Frontal cortex (tissue), 4 donors: ENCODE data around the gene CNDP2. TPM values are rescaled to one million over a fixed set of nuclear protein-coding genes. Genes with fewer than 3 reads are reported as not detected.
A peak's percentile ranks its signal among the peaks of the same experiment; 100 is the strongest.

Experiments used
- DNase-seq, 2 donors: peaks; one replicate each; pipeline ENCODE4 v3.0.0; 2012; ENCODE audit warnings: low spot score in 2 of 2
- FAIRE-seq: peaks from 2 replicates; lab custom pipeline; 2012; peaks lifted over from hg19 to GRCh38; lab: Jason Lieb, UNC
- total RNA-seq: library from RNA; depleted of rRNA; stranded (reverse); fragments of >200 nt; gene quantifications from one replicate; pipeline ENCODE4 v1.2.3, GENCODE V29; 2014
- donor health status: control.
- donor health status: control.
- donor health status: control.

Gene CNDP2
- total RNA-seq, 1 donor from 2014 or later, result 32.6 TPM

DNA sequence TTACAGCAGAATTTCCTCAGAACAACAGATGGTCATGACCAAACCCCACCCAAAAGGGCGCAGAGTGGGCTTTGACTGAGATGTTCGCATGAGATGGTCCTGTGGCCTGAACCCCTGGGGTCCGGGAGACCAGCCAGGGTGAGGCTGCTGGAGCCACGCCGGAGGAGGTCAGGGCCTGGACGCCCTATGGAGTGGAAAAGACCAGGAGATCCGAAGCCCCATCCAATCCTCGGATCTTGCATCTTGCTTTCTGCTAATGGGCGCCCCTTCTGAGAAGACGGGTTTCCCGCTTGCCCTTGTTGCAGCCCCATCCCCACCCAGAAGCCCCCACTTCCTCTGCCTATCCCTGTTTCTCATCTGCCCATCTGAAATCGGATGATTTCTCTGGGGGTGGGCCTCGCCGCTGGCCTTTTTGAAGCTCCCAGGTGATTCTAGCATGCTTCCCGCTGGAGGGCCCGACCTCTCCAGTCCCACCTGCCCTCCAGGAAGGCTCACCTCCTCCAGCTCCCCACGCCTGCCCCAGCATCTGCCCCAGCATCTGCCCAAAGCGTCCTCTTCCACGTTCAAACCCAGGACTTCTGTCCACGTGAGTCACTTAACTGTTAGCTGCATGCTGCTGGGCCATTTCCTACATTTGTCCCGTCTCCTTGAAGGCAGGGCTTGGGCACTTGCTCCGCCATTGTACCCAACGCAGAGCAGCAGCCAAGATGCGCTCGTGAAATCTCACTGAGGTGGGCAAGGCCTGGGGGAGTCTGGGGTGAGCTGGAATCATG is 33.8 kb downstream of the CNDP2 start:
- no peak for FAIRE-seq
- DNase-seq, result no peak

DNA sequence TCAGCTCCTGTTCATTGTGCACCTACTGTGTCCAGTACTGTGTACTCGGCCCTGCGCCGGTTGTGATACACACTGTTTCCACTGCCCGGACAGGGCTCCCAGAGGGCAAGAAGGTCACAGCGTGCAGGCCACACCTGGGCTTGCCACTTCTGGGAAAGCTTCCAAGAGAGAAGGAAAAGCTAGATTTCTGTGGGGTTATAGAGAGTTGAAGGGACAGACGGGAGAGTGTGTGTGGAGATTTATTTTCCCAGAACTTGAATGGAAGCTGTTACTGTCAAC is 34.4 kb downstream of the CNDP2 start:
- no peak for DNase-seq
- FAIRE-seq, result no peak

DNA sequence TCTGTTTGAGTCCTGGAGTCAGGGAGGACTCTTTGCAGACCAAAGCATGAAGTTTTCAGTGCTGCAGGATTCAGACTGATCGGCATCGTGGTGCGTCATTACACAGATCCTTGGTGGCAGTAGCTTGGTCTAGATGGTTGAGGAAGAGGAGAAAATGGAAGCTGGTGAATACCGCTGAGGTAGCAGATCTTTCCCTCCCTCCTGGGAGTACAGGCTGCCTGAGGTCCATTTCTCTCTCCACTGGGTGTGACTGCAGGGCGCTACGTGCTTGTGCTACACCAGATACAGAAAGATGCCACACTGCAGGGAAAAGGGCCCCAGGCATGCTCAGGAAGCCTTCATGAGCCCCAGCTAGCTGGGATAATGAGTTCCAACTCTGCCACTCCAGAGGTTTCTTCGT is 34.9 kb downstream of the CNDP2 start:
- FAIRE-seq, result no peak
- no peak for DNase-seq

- FAIRE-seq (no peak), DNase-seq (no peak)
These were observed 36.4 kb downstream of the CNDP2 start for GRCh38 chr18:74532511-74533025.

DNA sequence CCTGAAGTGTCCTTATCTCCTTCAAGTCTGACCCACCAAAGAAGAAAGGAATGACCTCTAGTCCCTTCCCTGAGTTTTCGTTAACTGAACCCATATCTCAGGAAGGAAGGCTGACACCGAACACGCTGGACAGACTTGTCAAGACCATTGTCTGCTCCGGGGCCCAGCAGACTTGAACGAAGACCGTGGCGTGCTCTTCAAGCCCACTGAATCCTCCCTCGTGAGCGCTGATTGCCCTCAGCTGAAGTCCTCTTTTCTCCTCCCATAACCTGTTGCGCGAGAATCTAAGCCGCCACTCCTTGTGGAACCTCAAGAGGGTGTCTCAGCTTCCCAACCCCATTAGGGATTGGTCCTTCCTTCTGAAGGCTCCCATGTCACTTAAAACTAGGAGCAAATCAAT is 37.5 kb downstream of the CNDP2 start:
- no peak for DNase-seq
- no peak for FAIRE-seq

- FAIRE-seq (no peak), DNase-seq (no peak)
These were observed 38.2 kb downstream of the CNDP2 start, which contains the start of gene CNDP1 for GRCh38 chr18:74534150-74534969. CNDP1 (plus strand) TSS chr18:74534500; CDS start chr18:74534668, 168 bp downstream.

DNA sequence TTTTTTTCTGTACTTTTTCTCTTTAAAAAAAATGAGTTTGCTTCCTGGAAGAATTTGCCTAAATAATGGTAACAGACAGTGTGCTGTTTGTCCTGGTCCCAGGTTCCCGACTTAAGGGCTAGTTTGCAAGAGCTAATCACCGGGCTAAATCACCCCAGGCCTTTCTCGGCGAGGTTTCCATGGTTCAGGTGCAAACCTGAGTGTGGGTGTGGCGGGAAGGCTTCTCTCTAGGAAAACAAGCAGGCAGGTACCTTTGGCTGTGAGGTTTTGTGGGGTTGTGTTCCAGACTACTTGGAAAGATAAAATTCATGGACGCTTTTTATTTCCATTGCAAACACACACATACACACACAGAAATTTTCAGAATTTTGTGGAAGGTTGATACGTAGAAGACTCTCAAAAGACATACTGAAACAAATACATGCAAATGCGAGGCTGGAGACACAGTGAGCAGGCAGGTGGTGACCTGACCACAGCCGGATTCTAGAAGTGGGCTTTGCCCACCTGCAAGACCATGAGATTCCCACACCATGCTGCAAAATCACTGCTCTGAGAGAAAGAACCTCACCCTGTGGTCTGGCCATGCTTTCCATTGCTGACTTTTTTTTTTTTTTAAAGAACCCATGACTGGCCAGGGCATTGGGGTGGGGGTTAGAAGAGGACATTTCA is 39.0 kb downstream of the CNDP2 start:
- DNase-seq, result no peak
- no peak for FAIRE-seq

- FAIRE-seq (no peak), DNase-seq (no peak)
These were observed 43.1 kb downstream of the CNDP2 start for GRCh38 chr18:74539289-74539688.

- DNase-seq (no peak), FAIRE-seq (no peak)
These were observed 44.7 kb downstream of the CNDP2 start for GRCh38 chr18:74540652-74541421.

DNA sequence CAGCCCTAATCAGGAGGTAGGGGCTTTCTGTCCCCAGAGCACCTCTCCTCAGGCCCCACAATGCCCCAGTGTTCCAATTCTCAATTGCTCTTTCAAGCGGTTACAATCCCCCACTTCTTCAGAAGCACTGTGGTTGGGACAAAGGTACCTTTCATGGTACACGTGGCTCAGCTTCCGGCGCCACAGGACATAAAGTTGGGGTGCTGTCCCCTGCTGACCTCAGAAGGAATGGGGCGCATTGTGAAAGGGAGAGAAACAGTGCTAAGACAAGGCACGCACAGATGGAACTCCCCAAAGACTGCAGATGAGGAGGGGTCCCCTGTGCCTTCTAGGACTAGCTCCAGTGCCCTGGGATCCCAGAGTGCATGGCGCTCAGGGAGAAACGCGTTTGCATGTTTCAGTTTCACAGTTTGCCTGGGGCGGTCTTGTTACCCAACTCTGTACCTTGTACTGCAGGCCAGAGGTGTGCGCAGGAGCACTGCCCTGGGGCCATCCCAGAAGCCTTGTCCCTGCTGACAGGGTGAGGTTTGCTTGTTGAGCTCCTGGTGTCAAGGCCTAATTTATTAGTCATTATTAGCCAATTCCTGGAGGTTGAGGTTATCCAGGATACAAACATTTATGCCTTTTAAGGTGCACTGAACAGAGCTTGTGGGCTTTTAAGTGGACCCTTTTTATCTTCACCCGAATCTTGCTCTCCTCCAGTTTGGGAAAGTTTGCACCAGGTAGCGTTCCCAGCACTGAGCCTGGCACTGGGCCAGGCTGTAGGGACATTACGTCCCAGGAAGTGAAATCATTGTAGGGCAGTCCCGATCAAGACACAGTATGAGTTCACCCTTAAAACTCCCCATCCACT is 45.8 kb downstream of the CNDP2 start:
- DNase-seq (no peak), FAIRE-seq (no peak)

GRCh38 chr18:74544898-74545297 is 48.7 kb downstream of the CNDP2 start:
- DNase-seq (no peak), FAIRE-seq (no peak)

DNA sequence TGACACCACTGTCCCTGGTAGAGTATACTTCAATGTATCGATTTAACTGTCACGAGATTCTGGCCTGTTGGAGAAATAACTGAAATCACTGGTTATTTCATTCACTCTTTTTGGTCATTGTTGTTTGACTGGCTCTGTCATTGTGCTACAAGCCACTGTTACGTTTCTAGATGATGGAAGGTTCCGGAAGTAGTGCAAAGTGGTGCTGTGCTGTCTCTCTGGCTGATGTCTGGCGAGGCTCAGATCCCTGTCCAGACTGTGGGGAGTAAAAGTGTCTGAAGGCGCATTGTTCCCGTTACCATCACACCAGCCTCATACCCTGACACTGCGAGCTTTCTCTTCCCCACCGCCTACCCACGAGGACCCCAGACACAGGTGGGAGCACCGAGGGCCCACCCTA is 49.8 kb downstream of the CNDP2 start:
- DNase-seq (no peak), FAIRE-seq (no peak)

DNA sequence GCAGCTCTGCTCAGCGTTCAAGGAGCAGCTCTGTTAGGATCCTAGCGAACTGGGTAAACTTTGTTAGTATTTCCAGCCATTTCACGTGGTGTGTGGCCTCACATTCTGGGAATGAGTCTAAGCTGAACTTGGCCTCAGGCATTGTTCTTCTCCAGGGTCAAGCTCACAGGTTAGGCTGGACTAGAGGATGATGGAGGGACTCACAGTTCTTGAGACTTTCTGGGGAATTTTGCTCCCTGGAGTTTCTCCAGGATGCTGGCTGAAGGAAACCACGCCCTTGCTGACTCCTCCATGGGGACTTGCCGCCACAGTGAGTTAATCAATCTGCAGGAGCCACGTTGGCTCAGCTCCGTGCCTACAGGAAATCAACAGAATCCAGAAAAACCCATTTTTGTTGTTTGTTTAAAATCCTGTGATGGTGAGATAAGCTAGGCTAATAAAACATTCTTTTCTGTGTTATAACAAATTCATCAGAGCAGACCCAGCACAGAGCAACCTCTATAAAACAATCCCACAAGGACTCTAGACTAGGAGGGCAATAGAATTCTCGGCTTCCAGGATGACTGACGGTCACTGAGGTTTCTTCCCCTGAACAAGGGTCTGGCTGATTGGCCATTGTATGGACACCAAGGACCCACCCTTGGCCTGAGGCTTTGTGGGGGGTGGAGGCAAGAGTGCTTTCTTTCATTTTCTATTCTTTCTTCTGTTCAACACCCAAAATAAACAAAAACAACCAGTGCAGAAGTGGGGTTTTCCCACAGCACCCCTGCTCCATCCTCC is 50.8 kb downstream of the CNDP2 start:
- no peak for DNase-seq
- FAIRE-seq, result no peak

DNA sequence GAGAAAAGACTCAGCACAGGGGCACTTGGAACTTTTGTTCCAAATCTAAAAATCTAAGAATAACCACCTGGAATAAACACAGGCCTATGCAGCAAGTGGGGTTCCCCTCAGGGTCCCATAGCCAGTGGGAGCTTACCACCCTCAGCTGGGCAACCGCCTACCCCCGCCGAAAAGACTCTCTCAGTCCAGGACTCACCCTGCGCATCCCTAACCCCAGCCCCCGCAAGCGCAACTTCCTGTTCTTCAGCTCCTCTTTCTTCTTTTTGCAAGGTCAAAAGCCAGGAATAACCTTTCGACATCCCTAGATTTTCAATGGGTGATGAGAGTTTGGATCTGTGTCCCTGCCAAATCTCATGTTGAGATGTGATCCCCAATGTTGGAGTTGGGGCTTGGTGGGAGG is 51.7 kb downstream of the CNDP2 start:
- FAIRE-seq, result no peak
- DNase-seq, result no peak

- FAIRE-seq (no peak), DNase-seq (no peak)
These were observed 53.5 kb downstream of the CNDP2 start for GRCh38 chr18:74549591-74550104.

GRCh38 chr18:74550886-74551285 is 54.7 kb downstream of the CNDP2 start:
- DNase-seq, result no peak
- FAIRE-seq, result no peak

GRCh38 chr18:74551452-74551851 is 55.3 kb downstream of the CNDP2 start:
- DNase-seq, result no peak
- FAIRE-seq, result no peak

DNA sequence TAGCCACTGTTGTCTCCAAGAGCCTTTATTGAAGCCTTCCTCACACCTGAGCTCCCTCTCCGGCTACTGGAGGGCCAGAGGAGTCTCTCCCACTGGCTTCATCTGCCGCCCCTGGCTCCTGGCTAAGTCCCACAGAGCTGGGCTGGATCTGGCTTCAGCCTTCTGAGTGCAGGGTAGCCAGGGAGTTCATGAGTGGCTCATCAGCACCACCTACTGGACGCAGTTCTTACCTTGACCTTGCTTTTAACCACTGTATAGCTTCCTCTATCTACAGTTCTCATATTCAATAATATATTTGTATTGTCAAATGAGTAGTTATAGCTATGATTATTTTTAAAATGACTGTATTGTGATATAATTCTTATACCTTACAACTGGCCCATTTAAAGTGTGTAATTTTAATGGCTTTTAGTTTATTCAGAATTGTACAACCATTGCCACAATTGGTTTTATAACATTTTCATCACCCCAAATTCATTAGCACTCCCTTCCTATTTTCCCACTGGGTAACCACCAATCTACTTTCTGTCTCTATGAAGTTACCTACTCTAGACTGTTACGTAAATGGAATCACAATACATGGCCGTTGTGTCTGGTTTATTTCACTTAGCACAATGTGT is 55.9 kb downstream of the CNDP2 start:
- peak; percentile 26 for FAIRE-seq
- DNase-seq, result peak; percentile 65 to 76
